DOHH2 (cell line): ENCODE results near the gene AEN.
A peak's percentile ranks its signal among the peaks of the same experiment; 100 is the strongest.

ENCODE experiments used
- H3F3A ChIP-seq: fragments of 200-600 bp; sonication (generic), shearing (Covaris generic); 2 replicates; pipeline ENCODE4 v1.6.0; 2016; ENCODE audit warnings: antibody characterized with exemption, mild to moderate bottlenecking; ENCODE audit not compliant: control insufficient read depth, insufficient read depth
- H3K27ac ChIP-seq: fragments of 200-600 bp; sonication (generic); 2 replicates; pipeline ENCODE4 v1.5.1; 2014; ENCODE audit warnings: low read depth, mild to moderate bottlenecking, low read length, moderate library complexity
- H3K27me3 ChIP-seq: fragments of 200-600 bp; sonication (generic); 2 replicates; pipeline ENCODE4 v1.6.1; 2014; ENCODE audit warnings: mild to moderate bottlenecking, low read length, mixed read lengths; ENCODE audit not compliant: control insufficient read depth
- H3K36me3 ChIP-seq: fragments of 200-600 bp; sonication (generic); 2 replicates; pipeline ENCODE4 v1.6.1; 2014; ENCODE audit warnings: mild to moderate bottlenecking, low read length, moderate library complexity, mixed read lengths; ENCODE audit not compliant: control insufficient read depth
- H3K4me1 ChIP-seq: fragments of 200-600 bp; sonication (generic); 2 replicates; pipeline ENCODE4 v1.6.1; 2014; ENCODE audit warnings: mild to moderate bottlenecking, low read length, mixed read lengths; ENCODE audit not compliant: control insufficient read depth
- H3K4me2 ChIP-seq: fragments of 200-600 bp; sonication (generic); 2 replicates; pipeline ENCODE4 v1.6.0; 2014; ENCODE audit warnings: mild to moderate bottlenecking, low read length, moderate library complexity
- H3K4me3 ChIP-seq: fragments of 200-600 bp; sonication (generic); 2 replicates; pipeline ENCODE4 v1.5.1; 2014; ENCODE audit warnings: mild to moderate bottlenecking, low read length, mixed read lengths
- H3K79me2 ChIP-seq: fragments of 200-600 bp; sonication (generic); 2 replicates; pipeline ENCODE4 v1.6.1; 2014; ENCODE audit warnings: mild to moderate bottlenecking, low read length, mixed read lengths; ENCODE audit not compliant: control insufficient read depth
- H3K9me2 ChIP-seq: fragments of 200-600 bp; sonication (generic); replicated peaks from 2 replicates; pipeline ENCODE4 v1.6.1; 2014; ENCODE audit warnings: mild to moderate bottlenecking, low read length, mixed read lengths; ENCODE audit not compliant: control insufficient read depth
- H3K9me3 ChIP-seq: fragments of 200-600 bp; sonication (generic); 2 replicates; pipeline ENCODE4 v1.6.1; 2014; ENCODE audit warnings: antibody characterized with exemption, low read length, mixed read lengths; ENCODE audit not compliant: control insufficient read depth, insufficient read depth
- H4K20me1 ChIP-seq: fragments of 200-600 bp; sonication (generic); 2 replicates; pipeline ENCODE4 v1.6.0; 2014; ENCODE audit warnings: low read depth, mild to moderate bottlenecking, antibody characterized with exemption, low read length, moderate library complexity; ENCODE audit not compliant: control insufficient read depth, insufficient read depth
- EZH2phosphoT487 ChIP-seq: fragments of 200-600 bp; sonication (generic); IDR thresholded peaks from 2 replicates; pipeline ENCODE4 v1.6.1; 2017; ENCODE audit warnings: borderline replicate concordance, mild to moderate bottlenecking, antibody characterized with exemption, low read length, moderate library complexity, mixed read lengths
- TF ChIP-seq, protein P1 (sequence below): fragments of 200-600 bp; sonication (generic); IDR thresholded peaks from one replicate; pipeline ENCODE4 v1.5.1; 2014; ENCODE audit warnings: antibody characterized with exemption, mild to moderate bottlenecking, low read depth, low read length; ENCODE audit not compliant: poor library complexity, severe bottlenecking

The AEN gene

DNA sequence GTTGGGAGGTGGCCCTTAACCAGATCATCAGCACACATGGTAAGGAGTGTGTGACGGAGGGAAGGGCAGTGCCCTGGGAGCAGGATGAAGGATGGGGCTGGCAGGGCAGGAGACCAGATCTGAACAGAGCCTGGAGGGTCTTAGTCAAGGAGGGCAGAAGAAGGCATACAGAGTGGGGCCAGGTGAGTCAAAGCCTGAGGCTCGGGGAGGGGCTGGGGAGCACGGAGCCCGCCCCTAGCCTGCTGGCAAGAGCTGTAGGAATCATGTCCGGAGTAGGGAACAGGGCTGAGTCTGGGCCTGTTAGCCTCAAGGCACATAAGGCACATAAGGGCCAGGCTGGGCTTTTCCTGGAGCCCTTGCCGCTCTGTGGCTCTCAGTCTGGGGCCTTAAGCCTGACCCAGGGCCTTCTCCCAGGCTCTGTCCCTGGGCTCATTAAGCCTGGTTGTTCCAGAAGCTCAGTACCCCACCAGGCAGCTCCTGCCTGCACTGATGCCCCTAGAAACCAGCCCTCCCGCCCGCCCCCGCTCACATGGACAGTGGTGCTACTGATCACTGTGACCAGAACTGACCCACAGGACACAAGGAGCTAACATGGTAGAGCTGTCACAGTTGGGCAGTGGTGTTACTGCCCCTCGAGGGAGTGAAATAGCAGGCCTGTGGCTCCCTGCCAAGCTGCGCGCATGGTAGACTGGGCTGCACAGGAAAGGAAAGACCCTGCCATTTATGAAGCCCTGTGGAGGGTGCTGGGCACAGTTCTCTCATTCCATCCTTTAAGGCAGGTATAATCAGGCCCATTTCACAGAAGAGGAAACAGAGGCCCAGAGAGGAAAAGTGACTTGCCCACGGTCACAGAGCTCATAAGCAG, 32.3 kb downstream of the AEN start:
- Histone ChIP-seq H3K36me3 (peaks cover 59% of the 10 kb centered on the region), H3K4me3 (no peak overlapping the region), H3K27me3 (no peaks in the 10 kb centered on the region), H3K9me2 (no peaks in the 10 kb centered on the region), H4K20me1 (no peaks in the 10 kb centered on the region), H3K4me2 (no peak overlapping the region), H3K4me1 (peaks cover 85% of the 10 kb centered on the region), H3K9me3 (no peaks in the 10 kb centered on the region), H3F3A (peaks cover 27% of the 10 kb centered on the region), H3K79me2 (peaks cover 19% of the 10 kb centered on the region), H3K27ac (no peak overlapping the region)
- TF ChIP-seq, protein P1, sequence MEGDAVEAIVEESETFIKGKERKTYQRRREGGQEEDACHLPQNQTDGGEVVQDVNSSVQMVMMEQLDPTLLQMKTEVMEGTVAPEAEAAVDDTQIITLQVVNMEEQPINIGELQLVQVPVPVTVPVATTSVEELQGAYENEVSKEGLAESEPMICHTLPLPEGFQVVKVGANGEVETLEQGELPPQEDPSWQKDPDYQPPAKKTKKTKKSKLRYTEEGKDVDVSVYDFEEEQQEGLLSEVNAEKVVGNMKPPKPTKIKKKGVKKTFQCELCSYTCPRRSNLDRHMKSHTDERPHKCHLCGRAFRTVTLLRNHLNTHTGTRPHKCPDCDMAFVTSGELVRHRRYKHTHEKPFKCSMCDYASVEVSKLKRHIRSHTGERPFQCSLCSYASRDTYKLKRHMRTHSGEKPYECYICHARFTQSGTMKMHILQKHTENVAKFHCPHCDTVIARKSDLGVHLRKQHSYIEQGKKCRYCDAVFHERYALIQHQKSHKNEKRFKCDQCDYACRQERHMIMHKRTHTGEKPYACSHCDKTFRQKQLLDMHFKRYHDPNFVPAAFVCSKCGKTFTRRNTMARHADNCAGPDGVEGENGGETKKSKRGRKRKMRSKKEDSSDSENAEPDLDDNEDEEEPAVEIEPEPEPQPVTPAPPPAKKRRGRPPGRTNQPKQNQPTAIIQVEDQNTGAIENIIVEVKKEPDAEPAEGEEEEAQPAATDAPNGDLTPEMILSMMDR = no peak
- no peak for TF ChIP-seq EZH2phosphoT487

DNA sequence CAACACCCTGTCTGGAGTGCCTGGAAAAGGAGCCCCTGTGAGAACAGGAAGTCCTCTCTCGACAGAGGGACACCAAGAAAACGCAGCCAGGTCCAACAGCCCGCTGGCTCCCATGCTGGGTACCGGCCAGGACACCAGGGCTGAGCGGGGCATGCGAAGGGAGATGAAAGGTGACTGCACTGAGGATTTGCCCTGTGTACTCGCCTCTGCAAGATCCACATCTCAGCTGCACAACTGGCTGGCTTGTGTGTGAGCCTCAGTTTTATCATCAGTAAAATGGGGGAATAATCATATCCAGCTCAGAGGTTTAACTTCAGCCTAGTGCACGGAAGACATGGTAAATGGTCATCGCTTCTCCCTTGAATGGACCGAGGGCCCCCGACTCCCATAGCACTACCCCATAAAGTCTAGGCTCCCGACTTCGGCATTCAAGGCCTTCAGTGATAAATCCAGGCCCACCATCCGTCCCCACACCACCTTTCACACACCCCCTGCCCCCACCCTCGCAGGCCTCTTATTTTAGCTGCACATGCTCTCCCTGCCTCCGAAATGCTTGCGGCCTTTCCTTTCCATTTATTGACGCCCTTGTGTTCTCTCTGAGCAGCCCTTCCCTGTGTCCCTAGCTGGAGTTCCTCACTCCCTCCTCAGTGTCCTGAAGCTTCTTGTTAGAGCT, 33.4 kb downstream of the AEN start:
- no peak for TF ChIP-seq EZH2phosphoT487
- TF ChIP-seq, protein P1 = no peak
- Histone ChIP-seq H3K36me3 (peaks cover 48% of the 10 kb centered on the region), H3K27me3 (no peaks in the 10 kb centered on the region), H3K9me3 (no peaks in the 10 kb centered on the region), H3K4me2 (no peak overlapping the region), H3K4me1 (peaks cover 76% of the 10 kb centered on the region), H3K9me2 (no peaks in the 10 kb centered on the region), H3K79me2 (peaks cover 8% of the 10 kb centered on the region), H3F3A (peaks cover 27% of the 10 kb centered on the region), H3K4me3 (no peak overlapping the region), H3K27ac (peak overlapping the region; percentile 65; the same call in 1 of the 2 replicates), H4K20me1 (no peaks in the 10 kb centered on the region)

DNA sequence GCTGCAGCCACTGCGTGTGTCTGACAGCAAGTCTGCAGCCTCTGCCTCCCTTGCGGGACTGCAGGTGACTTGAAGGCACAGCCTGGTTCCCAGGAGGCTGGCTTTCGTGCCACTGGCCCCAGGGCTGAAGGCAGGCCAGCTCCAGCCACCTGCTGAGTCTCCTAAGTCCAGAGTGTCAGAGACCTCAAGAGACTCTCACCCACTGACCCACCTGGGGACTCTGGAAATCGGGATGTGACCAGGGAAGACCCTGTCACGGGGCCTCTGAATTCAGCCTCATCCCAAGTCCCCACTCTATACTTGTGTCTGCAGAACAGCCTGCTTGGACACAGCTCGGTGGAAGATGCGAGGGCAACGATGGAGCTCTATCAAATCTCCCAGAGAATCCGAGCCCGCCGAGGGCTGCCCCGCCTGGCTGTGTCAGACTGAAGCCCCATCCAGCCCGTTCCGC, 34.0 kb downstream of the AEN start:
- peaks cover 70% of the 10 kb centered on the region for H3K4me1 ChIP-seq
- H3K79me2 ChIP-seq = peaks cover 2% of the 10 kb centered on the region
- no peak overlapping the region for H3K4me3 ChIP-seq
- no peak overlapping the region for H3K4me2 ChIP-seq
- no peak for TF ChIP-seq EZH2phosphoT487
- TF ChIP-seq, protein P1 = no peak
- no peaks in the 10 kb centered on the region for H3K9me3 ChIP-seq
- H3K9me2 ChIP-seq = no peaks in the 10 kb centered on the region
- H3K36me3 ChIP-seq = peaks cover 42% of the 10 kb centered on the region
- peak overlapping the region; percentile 65; the same call in 1 of the 2 replicates for H3K27ac ChIP-seq
- no peaks in the 10 kb centered on the region for H4K20me1 ChIP-seq
- H3K27me3 ChIP-seq = no peaks in the 10 kb centered on the region
- peaks cover 27% of the 10 kb centered on the region for H3F3A ChIP-seq
